ENCODE data around the gene UBFD1.

Gene UBFD1

DNA sequence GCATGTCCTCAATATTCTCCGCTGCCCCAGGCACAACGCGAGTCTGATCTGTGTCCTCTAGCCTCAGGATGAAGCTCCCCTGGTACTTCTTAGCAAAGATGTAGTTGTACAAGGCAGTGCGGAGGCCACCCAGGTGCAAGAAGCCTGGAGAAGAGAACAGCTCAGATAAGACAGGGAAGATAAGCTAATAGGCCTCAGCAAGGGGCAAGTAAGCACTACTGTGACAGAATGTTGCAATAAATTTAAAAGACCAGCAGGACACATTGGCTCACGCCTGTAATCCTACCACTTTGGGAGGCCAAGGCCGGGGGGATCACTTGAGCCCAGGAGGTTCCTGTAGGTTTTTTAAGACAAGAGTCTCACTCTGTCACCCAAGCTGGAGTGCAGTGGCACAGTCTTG lies 5.4 kb upstream of the UBFD1 start:
- TF ChIP-seq EZH2phosphoT487 (IDR thresholded peaks at IDR 0.05; ENCODE audit: low read depth), result no peak
- TF ChIP-seq, protein P1, sequence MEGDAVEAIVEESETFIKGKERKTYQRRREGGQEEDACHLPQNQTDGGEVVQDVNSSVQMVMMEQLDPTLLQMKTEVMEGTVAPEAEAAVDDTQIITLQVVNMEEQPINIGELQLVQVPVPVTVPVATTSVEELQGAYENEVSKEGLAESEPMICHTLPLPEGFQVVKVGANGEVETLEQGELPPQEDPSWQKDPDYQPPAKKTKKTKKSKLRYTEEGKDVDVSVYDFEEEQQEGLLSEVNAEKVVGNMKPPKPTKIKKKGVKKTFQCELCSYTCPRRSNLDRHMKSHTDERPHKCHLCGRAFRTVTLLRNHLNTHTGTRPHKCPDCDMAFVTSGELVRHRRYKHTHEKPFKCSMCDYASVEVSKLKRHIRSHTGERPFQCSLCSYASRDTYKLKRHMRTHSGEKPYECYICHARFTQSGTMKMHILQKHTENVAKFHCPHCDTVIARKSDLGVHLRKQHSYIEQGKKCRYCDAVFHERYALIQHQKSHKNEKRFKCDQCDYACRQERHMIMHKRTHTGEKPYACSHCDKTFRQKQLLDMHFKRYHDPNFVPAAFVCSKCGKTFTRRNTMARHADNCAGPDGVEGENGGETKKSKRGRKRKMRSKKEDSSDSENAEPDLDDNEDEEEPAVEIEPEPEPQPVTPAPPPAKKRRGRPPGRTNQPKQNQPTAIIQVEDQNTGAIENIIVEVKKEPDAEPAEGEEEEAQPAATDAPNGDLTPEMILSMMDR (IDR thresholded peaks at IDR 0.05; ENCODE audit: low read depth, low read length), result no peak
- Histone ChIP-seq H4K20me1 (ENCODE audit: insufficient read depth, low read length) (no peaks in the 10 kb centered on the region), H3K27me3 (ENCODE audit: low read depth, low read length) (no peaks in the 10 kb centered on the region), H3K79me2 (ENCODE audit: low read length) (peaks cover 38% of the 10 kb centered on the region), H3K4me3 (ENCODE audit: low read length) (no peak overlapping the region), H3K9ac (ENCODE audit: low read length) (no peak overlapping the region), H3K27ac (ENCODE audit: low read length) (no peak overlapping the region), H3K4me2 (ENCODE audit: low read length) (no peak overlapping the region), H3K36me3 (replicated peaks; ENCODE audit: low read depth, low read length) (peaks cover 44% of the 10 kb centered on the region), H3K4me1 (ENCODE audit: low read length) (peaks cover 14% of the 10 kb centered on the region), H3K9me3 (ENCODE audit: insufficient read depth, low read length) (no peaks in the 10 kb centered on the region), H2AFZ (ENCODE audit: low read depth, low read length) (no peak overlapping the region)

DNA sequence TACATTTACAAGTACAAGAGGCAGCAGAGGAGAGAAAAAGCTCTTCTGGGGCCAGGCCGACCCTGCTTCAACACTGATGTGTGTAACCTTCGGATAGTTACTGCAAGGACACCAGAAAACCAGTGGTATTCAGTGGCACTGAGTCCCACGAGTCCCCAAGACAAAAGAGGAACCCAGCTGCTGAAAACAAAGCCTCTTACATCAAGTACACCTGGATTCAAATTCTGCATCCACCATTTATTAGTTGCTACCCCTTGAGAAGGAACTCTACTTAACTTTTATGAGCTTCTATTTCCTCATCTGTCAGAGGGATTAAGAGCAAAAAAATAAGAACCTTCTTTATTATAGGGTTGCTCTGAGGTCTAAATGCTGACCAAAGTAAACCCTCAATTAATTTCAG lies 3.0 kb upstream of the UBFD1 start:
- H3K79me2 ChIP-seq (ENCODE audit: low read length), result peaks cover 59% of the 10 kb centered on the region
- H3K4me1 ChIP-seq (ENCODE audit: low read length), result peaks cover 18% of the 10 kb centered on the region
- H2AFZ ChIP-seq (ENCODE audit: low read depth, low read length), result no peak overlapping the region
- no peaks in the 10 kb centered on the region for H4K20me1 ChIP-seq (ENCODE audit: insufficient read depth, low read length)
- no peak overlapping the region for H3K4me3 ChIP-seq (ENCODE audit: low read length)
- H3K9me3 ChIP-seq (ENCODE audit: insufficient read depth, low read length), result no peaks in the 10 kb centered on the region
- no peak overlapping the region for H3K9ac ChIP-seq (ENCODE audit: low read length)
- no peak overlapping the region for H3K4me2 ChIP-seq (ENCODE audit: low read length)
- TF ChIP-seq EZH2phosphoT487 (IDR thresholded peaks at IDR 0.05; ENCODE audit: low read depth), result no peak
- TF ChIP-seq, protein P1 (IDR thresholded peaks at IDR 0.05; ENCODE audit: low read depth, low read length), result no peak
- H3K27ac ChIP-seq (ENCODE audit: low read length), result no peak overlapping the region
- H3K27me3 ChIP-seq (ENCODE audit: low read depth, low read length), result no peaks in the 10 kb centered on the region
- H3K36me3 ChIP-seq (replicated peaks; ENCODE audit: low read depth, low read length), result peaks cover 36% of the 10 kb centered on the region

DNA sequence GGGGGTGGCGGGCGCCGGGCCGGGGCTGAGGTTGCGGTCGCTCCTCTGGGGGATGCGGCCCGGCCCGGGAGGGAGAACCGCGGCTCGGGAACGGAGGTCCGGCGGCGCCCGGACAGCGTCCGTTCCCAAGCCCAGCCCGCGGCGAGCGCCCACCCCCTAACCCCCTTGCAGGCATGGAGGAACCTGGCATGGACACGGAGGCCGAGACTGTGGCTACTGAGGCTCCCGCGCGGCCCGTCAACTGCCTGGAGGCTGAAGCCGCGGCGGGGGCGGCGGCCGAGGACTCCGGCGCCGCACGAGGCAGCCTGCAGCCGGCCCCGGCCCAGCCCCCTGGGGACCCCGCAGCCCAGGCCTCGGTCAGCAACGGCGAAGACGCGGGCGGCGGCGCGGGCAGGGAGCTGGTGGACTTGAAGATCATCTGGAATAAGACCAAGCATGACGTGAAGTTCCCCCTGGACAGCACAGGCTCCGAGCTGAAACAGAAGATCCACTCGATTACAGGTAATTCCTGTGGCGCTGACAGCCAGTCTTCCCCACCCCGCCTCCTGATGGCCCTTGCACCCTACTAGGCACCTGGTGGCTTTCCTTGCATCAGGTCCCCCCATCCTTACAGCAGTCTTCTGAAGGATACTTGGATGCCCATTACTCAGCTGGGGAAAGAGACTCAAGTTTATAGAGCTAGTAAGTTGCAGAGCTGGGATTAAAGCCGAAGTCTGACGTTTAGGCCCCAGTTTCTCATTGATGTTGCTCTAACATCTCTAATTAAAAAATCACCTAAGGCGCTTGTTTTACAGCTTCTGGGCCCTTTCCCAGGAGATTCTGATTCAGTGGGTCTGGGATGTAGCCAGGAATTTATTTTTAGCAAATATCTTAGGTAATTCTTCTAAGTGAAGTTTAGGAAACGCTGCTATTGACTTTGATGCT lies 514 bp downstream of the UBFD1 start:
- Histone ChIP-seq H4K20me1 (ENCODE audit: insufficient read depth, low read length) (no peaks in the 10 kb centered on the region), H3K79me2 (ENCODE audit: low read length) (peaks cover 80% of the 10 kb centered on the region), H3K27me3 (ENCODE audit: low read depth, low read length) (no peaks in the 10 kb centered on the region), H3K4me3 (ENCODE audit: low read length) (peak overlapping the region; percentile 82), H2AFZ (ENCODE audit: low read depth, low read length) (no peak overlapping the region; the same call in 1 of the 2 replicates), H3K27ac (ENCODE audit: low read length) (peak overlapping the region; percentile 74), H3K36me3 (replicated peaks; ENCODE audit: low read depth, low read length) (peaks cover 43% of the 10 kb centered on the region), H3K4me1 (ENCODE audit: low read length) (peaks cover 18% of the 10 kb centered on the region), H3K4me2 (ENCODE audit: low read length) (peak overlapping the region; percentile 99), H3K9me3 (ENCODE audit: insufficient read depth, low read length) (no peaks in the 10 kb centered on the region), H3K9ac (ENCODE audit: low read length) (peak overlapping the region; percentile 73)
- TF ChIP-seq EZH2phosphoT487 (IDR thresholded peaks at IDR 0.05; ENCODE audit: low read depth), result no peak
- TF ChIP-seq, protein P1 (IDR thresholded peaks at IDR 0.05; ENCODE audit: low read depth, low read length), result no peak

DNA sequence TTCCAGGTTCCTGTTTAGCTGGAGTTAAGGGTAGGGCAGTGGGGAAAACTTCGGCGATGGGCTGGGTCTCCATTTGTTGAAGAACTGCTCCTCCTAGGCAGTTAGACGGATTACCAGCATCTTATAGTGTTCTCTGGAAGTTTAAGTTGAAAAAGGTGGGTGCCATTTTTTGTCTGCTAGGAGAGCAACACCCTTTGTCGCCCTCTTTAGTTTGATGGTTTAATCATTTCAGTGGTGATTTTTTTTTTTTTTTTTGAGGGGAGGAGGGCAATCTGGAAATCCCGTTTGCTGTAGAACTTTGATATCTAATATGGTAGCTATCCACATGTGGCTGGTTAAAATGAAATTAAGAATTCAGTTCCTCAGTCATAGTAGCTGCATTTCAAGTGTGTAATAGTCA lies 4.1 kb downstream of the UBFD1 start:
- no peak overlapping the region for H2AFZ ChIP-seq (ENCODE audit: low read depth, low read length)
- peaks cover 10% of the 10 kb centered on the region for H3K4me1 ChIP-seq (ENCODE audit: low read length)
- no peak overlapping the region for H3K9ac ChIP-seq (ENCODE audit: low read length)
- H3K27ac ChIP-seq (ENCODE audit: low read length), result no peak overlapping the region
- peaks cover 52% of the 10 kb centered on the region for H3K36me3 ChIP-seq (replicated peaks; ENCODE audit: low read depth, low read length)
- no peak overlapping the region for H3K4me2 ChIP-seq (ENCODE audit: low read length)
- peaks cover 46% of the 10 kb centered on the region for H3K79me2 ChIP-seq (ENCODE audit: low read length)
- no peaks in the 10 kb centered on the region for H4K20me1 ChIP-seq (ENCODE audit: insufficient read depth, low read length)
- no peaks in the 10 kb centered on the region for H3K27me3 ChIP-seq (ENCODE audit: low read depth, low read length)
- TF ChIP-seq, protein P1 (IDR thresholded peaks at IDR 0.05; ENCODE audit: low read depth, low read length), result no peak; the same call in 1 of the 2 replicates
- no peak for TF ChIP-seq EZH2phosphoT487 (IDR thresholded peaks at IDR 0.05; ENCODE audit: low read depth)
- H3K4me3 ChIP-seq (ENCODE audit: low read length), result no peak overlapping the region
- H3K9me3 ChIP-seq (ENCODE audit: insufficient read depth, low read length), result no peaks in the 10 kb centered on the region

All from OCI-LY3 (cell line).